ENCODE data around the gene FYB1. TPM values are rescaled to one million over a fixed set of nuclear protein-coding genes. Genes with fewer than 3 reads are reported as not detected.

Gene FYB1
- polyA plus RNA-seq, 3 donors: 75.3 to 141 (median 118) TPM

- no peak overlapping the region for H3K4me3 ChIP-seq (replicated peaks in 1 of 3; ENCODE audit: low read depth in 2 of 3, low read length in 3 of 3)
- no peaks in the 10 kb centered on the region for H3K79me2 ChIP-seq (ENCODE audit: insufficient read depth, low read length)
- peaks cover 6% of the 10 kb centered on the region for H3K4me1 Mint-ChIP-seq
- H3K9me3 Mint-ChIP-seq: peaks cover 0 to 3% (median 0%) of the 10 kb centered on the region in 7 donors
- peaks cover 0 to 7% of the 10 kb centered on the region in 2 donors for H3K4me1 ChIP-seq (ENCODE audit: control insufficient read depth in 1 of 2, insufficient read depth in 2 of 2, low read length in 2 of 2)
- peaks cover 98 to 100% of the 10 kb centered on the region in 2 donors for H3K36me3 ChIP-seq (replicated peaks in 1 of 2; ENCODE audit: control insufficient read depth in 1 of 2, insufficient read depth in 2 of 2, low read length in 2 of 2)
- H3K27me3 ChIP-seq (ENCODE audit: control insufficient read depth in 2 of 2, insufficient read depth in 2 of 2, low read length in 2 of 2): no peaks in the 10 kb centered on the region
- H3K27ac ChIP-seq (ENCODE audit: low read depth in 1 of 2, low read length in 2 of 2): peak overlapping the region in 1 of 2 donors; percentile 68
- peaks cover 99% of the 10 kb centered on the region for H4K20me1 ChIP-seq (ENCODE audit: insufficient read depth, low read length)
- 67% methylated on average over 1 of the region's 3 CpGs for WGBS (ENCODE audit: insufficient coverage)
- no peak overlapping the region for H3K9ac ChIP-seq (ENCODE audit: insufficient read depth, low read length, poor library complexity, severe bottlenecking)
- H3K9me3 ChIP-seq (replicated peaks in 1 of 2; ENCODE audit: control insufficient read depth in 1 of 2, insufficient read depth in 1 of 2, low read length in 2 of 2): no peaks in the 10 kb centered on the region
- no peak overlapping the region for H2AFZ ChIP-seq (ENCODE audit: insufficient read depth, low read depth, low read length, poor library complexity, severe bottlenecking)
- H3K36me3 Mint-ChIP-seq: peaks cover 87 to 94% of the 10 kb centered on the region in 2 donors
- peak overlapping the region in 3 of 7 donors; percentile 13 to 47 (median 29) for H3K27ac Mint-ChIP-seq
- no peaks in the 10 kb centered on the region for H3K27me3 Mint-ChIP-seq (ENCODE audit: low read depth in 3 of 3)
- no peak for DNase-seq
- no peak overlapping the region for H3K4me2 ChIP-seq (replicated peaks; ENCODE audit: extremely low read depth, low read length, poor library complexity, severe bottlenecking)
- TF ChIP-seq, protein P1, sequence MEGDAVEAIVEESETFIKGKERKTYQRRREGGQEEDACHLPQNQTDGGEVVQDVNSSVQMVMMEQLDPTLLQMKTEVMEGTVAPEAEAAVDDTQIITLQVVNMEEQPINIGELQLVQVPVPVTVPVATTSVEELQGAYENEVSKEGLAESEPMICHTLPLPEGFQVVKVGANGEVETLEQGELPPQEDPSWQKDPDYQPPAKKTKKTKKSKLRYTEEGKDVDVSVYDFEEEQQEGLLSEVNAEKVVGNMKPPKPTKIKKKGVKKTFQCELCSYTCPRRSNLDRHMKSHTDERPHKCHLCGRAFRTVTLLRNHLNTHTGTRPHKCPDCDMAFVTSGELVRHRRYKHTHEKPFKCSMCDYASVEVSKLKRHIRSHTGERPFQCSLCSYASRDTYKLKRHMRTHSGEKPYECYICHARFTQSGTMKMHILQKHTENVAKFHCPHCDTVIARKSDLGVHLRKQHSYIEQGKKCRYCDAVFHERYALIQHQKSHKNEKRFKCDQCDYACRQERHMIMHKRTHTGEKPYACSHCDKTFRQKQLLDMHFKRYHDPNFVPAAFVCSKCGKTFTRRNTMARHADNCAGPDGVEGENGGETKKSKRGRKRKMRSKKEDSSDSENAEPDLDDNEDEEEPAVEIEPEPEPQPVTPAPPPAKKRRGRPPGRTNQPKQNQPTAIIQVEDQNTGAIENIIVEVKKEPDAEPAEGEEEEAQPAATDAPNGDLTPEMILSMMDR (IDR thresholded peaks at IDR 0.05): no peak
- intact Hi-C loops (cut with micrococcal nuclease): no loop called here
- no peak overlapping the region for H3K4me3 Mint-ChIP-seq
These were observed 87.3 kb downstream of the FYB1 start for GRCh38 chr5:39132128-39132447.

DNA sequence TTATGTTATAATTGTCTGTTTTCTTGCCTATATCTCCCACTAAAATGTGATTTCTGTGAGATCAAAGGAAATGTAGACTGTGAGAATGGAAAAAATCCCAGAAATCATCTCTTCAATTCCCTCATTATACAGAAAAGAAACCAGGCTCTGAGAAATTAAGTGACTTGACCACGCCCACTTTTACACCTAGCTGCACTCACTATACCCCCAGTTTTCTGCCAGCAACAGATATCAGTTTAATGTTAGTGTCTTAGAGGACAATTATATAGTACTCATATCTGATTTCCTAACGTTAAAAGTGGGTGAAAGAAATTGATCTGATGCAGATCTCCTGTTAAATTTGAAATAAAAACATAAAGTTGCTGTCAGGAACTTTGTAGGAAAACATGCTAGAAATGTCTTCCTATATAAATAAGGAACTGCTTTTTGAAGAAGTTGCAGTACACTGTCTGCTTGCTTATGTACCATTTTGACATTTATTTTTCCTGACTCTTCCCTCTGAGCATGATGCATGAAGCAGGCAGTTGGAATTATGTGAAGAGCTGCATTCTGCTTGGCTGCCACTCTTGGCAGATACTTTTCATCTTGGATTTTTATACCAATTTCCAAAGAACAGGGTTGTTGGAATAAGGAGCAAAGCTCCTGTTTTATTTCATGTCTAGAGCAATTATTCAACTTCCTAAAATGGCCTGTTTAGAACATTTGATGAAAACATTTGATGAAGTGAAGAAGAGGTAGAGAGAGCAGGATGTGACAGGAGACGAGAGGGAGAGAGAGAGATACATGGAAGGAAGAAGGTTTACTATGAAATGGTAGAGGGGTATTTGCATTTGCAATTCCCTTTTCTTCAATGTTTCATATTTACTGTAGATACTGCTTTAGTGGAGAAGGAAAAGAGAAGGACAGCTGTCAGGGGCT is 87.9 kb downstream of the FYB1 start:
- intact Hi-C loops (cut with micrococcal nuclease): no loop called here
- peak overlapping the region in 5 of 7 donors; percentile 13 to 47 (median 29) for H3K27ac Mint-ChIP-seq
- H3K4me2 ChIP-seq (replicated peaks; ENCODE audit: extremely low read depth, low read length, poor library complexity, severe bottlenecking): no peak overlapping the region
- no peaks in the 10 kb centered on the region for H3K27me3 Mint-ChIP-seq (ENCODE audit: low read depth in 3 of 3)
- peak overlapping the region in 1 of 2 donors; percentile 68 for H3K27ac ChIP-seq (ENCODE audit: low read depth in 1 of 2, low read length in 2 of 2)
- no peak overlapping the region for H3K4me3 ChIP-seq (replicated peaks in 1 of 3; ENCODE audit: low read depth in 2 of 3, low read length in 3 of 3)
- H3K9me3 Mint-ChIP-seq: no peaks in the 10 kb centered on the region
- TF ChIP-seq, protein P1 (IDR thresholded peaks at IDR 0.05): no peak
- no peaks in the 10 kb centered on the region for H3K9me3 ChIP-seq (replicated peaks in 1 of 2; ENCODE audit: control insufficient read depth in 1 of 2, insufficient read depth in 1 of 2, low read length in 2 of 2)
- H3K36me3 ChIP-seq (replicated peaks in 1 of 2; ENCODE audit: control insufficient read depth in 1 of 2, insufficient read depth in 2 of 2, low read length in 2 of 2): peaks cover 96 to 100% of the 10 kb centered on the region in 2 donors
- no peak overlapping the region for H2AFZ ChIP-seq (ENCODE audit: insufficient read depth, low read depth, low read length, poor library complexity, severe bottlenecking)
- H3K36me3 Mint-ChIP-seq: peaks cover 84 to 92% of the 10 kb centered on the region in 2 donors
- no peaks in the 10 kb centered on the region for H3K27me3 ChIP-seq (ENCODE audit: control insufficient read depth in 2 of 2, insufficient read depth in 2 of 2, low read length in 2 of 2)
- H3K4me1 Mint-ChIP-seq: peaks cover 6% of the 10 kb centered on the region
- H3K79me2 ChIP-seq (ENCODE audit: insufficient read depth, low read length): no peaks in the 10 kb centered on the region
- DNase-seq: no peak
- H3K9ac ChIP-seq (ENCODE audit: insufficient read depth, low read length, poor library complexity, severe bottlenecking): no peak overlapping the region
- H3K4me3 Mint-ChIP-seq: no peak overlapping the region
- peaks cover 0 to 7% of the 10 kb centered on the region in 2 donors for H3K4me1 ChIP-seq (ENCODE audit: control insufficient read depth in 1 of 2, insufficient read depth in 2 of 2, low read length in 2 of 2)
- peaks cover 99% of the 10 kb centered on the region for H4K20me1 ChIP-seq (ENCODE audit: insufficient read depth, low read length)
- WGBS (ENCODE audit: insufficient coverage): no CpG with 5 or more reads among the region's 3 CpGs

Measured in CD14-positive monocyte (primary cell).